K562 (cell line): Measurements from ENCODE around the gene EVI5. TPM values are rescaled to one million over a fixed set of nuclear protein-coding genes. Genes with fewer than 3 reads are reported as not detected.

Experiments used
- GTF2A2 ChIP-seq: IDR thresholded peaks from 2 replicates; pipeline ENCODE4 v1.6.1; 2016; ENCODE audit warnings: mild to moderate bottlenecking, missing genetic modification characterization, missing compliant biosample characterization
- MCM2 ChIP-seq: fragments of 450-650 bp; IDR thresholded peaks from 2 replicates; pipeline ENCODE4 v1.6.1; 2017; ENCODE audit warnings: low read depth, mild to moderate bottlenecking
- NELFE ChIP-seq: IDR thresholded peaks from 2 replicates; pipeline ENCODE4 v1.6.1; 2011; ENCODE audit warnings: mild to moderate bottlenecking; ENCODE audit not compliant: insufficient read depth, insufficient read length
- NFRKB ChIP-seq: fragments of 450-650 bp; IDR thresholded peaks from 2 replicates; pipeline ENCODE4 v1.6.1; 2016; ENCODE audit warnings: low read depth
- TCF7L2 ChIP-seq: fragments of 150-350 bp; IDR thresholded peaks from 2 replicates; pipeline ENCODE4 v1.6.1; 2016; ENCODE audit warnings: low read depth, mild to moderate bottlenecking, low read length, moderate library complexity
- TEAD1 ChIP-seq, 2 experiments: fragments of 450-650 bp in 1 of 2; sonication (generic) in 1 of 2; formaldehyde crosslinking; IDR thresholded peaks; 2 replicates each; pipeline versions ENCODE4 v1.4.0 to v1.8.0; 2020 to 2022; ENCODE audit warnings: mild to moderate bottlenecking in 2 of 2, missing genetic modification reagents in 1 of 2
- ZBED1 ChIP-seq: IDR thresholded peaks from 2 replicates; pipeline ENCODE4 v1.6.1; 2014
- ZNF140 ChIP-seq: fragments of 250-450 bp; sonication (Bioruptor Pico); IDR thresholded peaks from 2 replicates; pipeline ENCODE4 v1.8.0; 2021; ENCODE audit warnings: moderate library complexity, mild to moderate bottlenecking, inconsistent platforms
- ZNF398 ChIP-seq: fragments of 250-450 bp; sonication (Bioruptor Pico); IDR thresholded peaks from 2 replicates; pipeline ENCODE4 v1.8.0; 2021; ENCODE audit warnings: moderate library complexity, mild to moderate bottlenecking, inconsistent platforms
- ZNF79 ChIP-seq: fragments of 250-450 bp; sonication (Bioruptor Pico); IDR thresholded peaks from 2 replicates; pipeline ENCODE4 v1.4.0; 2020; ENCODE audit warnings: low read depth, mild to moderate bottlenecking, moderate library complexity
- polyA plus RNA-seq, 8 experiments: library from polyadenylated mRNA; depleted of rRNA in 4 of 8; stranded (reverse) in 5 of 8; unstranded in 3 of 8; fragments of >200 nt; fragmentation: Nextera tagmentation in 2 of 8; fragmentation: Illumina TruSeq in 1 of 8; extraction: Ambion mirVana in 2 of 8; extraction: Trizol in 1 of 8; gene quantifications; 2 replicates each; pipeline versions ENCODE4 v1.2.1 to v1.2.3, GENCODE V29; 2011 to 2014; ENCODE audit warnings: inconsistent platforms in 1 of 8, missing spikeins in 1 of 8
- total RNA-seq, 7 experiments: library from RNA; depleted of rRNA in 6 of 7; stranded (reverse); fragments of >200 nt in 6 of 7; fragmentation: Illumina TruSeq in 2 of 7; extraction: Trizol in 2 of 7; gene quantifications; 2 replicates each; pipeline versions ENCODE4 v1.2.1 to v1.2.3, GENCODE V29; 2011 to 2021; ENCODE audit warnings: low replicate concordance in 1 of 7
- TF ChIP-seq, protein P1 (sequence below): sonication (generic); formaldehyde crosslinking; IDR thresholded peaks from 2 replicates; pipeline ENCODE4 v1.8.0; 2023; ENCODE audit warnings: mild to moderate bottlenecking, missing genetic modification reagents
- TF ChIP-seq, protein P2 (sequence below): fragments of 250-450 bp; sonication (Bioruptor Pico); IDR thresholded peaks from 2 replicates; pipeline ENCODE4 v1.5.1; 2021; ENCODE audit warnings: mild to moderate bottlenecking
- TF ChIP-seq, protein P3 (sequence below), 2 experiments: fragments of 450-650 bp; IDR thresholded peaks; 2 replicates each; pipeline ENCODE4 v1.6.1; 2016
- TF ChIP-seq, protein P4 (sequence below): fragments of 250-450 bp; sonication (Bioruptor Pico); IDR thresholded peaks from 2 replicates; pipeline ENCODE4 v1.4.0; 2020; ENCODE audit warnings: mild to moderate bottlenecking, moderate library complexity

The EVI5 gene
- total and polyA plus RNA-seq, 9 of the 15 experiments (the other 6 are each of a cell fraction or from before 2014, with no cell fraction given): 1.7 to 50.1 (median 13.7) TPM

DNA sequence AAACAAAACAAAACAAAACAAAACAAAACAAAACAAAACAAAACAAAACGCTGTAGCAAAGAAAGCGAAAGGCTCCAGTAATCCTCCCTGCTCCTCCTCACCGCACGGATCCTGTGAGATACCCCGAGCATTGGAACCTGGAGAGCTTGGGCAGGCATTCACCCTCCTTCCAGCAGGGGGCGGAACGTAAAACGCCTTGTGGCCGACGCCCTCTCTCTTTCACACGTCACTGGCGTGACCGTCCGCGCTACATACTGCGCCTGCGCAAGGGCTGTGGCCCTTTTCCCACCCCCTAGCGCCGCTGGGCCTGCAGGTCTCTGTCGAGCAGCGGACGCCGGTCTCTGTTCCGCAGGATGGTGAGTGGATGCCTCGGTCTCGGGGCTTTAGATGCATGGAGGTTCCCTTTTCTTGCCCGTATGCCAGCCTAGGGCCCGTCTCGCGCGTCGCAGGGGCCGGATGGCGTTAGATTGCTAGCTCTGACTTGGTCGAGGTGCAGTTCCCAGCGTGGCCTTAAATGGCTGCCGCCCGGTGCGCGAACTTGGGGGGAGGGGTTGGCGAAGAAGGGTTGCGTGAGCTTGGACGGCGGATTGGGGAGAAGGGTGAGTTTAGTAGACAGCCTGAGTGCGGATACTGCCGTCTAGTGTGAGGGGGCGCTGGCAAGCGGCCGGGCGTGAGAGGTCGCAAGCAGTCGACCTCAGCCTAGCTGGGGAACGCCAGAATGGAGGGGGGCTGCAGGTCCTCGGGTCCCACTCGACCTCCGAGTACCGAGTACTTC is 47.0 kb upstream of the EVI5 start, which contains the start of gene RPL5 (continued):
- TF ChIP-seq, protein P1, sequence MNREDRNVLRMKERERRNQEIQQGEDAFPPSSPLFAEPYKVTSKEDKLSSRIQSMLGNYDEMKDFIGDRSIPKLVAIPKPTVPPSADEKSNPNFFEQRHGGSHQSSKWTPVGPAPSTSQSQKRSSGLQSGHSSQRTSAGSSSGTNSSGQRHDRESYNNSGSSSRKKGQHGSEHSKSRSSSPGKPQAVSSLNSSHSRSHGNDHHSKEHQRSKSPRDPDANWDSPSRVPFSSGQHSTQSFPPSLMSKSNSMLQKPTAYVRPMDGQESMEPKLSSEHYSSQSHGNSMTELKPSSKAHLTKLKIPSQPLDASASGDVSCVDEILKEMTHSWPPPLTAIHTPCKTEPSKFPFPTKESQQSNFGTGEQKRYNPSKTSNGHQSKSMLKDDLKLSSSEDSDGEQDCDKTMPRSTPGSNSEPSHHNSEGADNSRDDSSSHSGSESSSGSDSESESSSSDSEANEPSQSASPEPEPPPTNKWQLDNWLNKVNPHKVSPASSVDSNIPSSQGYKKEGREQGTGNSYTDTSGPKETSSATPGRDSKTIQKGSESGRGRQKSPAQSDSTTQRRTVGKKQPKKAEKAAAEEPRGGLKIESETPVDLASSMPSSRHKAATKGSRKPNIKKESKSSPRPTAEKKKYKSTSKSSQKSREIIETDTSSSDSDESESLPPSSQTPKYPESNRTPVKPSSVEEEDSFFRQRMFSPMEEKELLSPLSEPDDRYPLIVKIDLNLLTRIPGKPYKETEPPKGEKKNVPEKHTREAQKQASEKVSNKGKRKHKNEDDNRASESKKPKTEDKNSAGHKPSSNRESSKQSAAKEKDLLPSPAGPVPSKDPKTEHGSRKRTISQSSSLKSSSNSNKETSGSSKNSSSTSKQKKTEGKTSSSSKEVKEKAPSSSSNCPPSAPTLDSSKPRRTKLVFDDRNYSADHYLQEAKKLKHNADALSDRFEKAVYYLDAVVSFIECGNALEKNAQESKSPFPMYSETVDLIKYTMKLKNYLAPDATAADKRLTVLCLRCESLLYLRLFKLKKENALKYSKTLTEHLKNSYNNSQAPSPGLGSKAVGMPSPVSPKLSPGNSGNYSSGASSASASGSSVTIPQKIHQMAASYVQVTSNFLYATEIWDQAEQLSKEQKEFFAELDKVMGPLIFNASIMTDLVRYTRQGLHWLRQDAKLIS (CRISPR knock-in tag): peak; percentile 99
- TF ChIP-seq NFRKB: peak; percentile 99
- TF ChIP-seq, protein P2, sequence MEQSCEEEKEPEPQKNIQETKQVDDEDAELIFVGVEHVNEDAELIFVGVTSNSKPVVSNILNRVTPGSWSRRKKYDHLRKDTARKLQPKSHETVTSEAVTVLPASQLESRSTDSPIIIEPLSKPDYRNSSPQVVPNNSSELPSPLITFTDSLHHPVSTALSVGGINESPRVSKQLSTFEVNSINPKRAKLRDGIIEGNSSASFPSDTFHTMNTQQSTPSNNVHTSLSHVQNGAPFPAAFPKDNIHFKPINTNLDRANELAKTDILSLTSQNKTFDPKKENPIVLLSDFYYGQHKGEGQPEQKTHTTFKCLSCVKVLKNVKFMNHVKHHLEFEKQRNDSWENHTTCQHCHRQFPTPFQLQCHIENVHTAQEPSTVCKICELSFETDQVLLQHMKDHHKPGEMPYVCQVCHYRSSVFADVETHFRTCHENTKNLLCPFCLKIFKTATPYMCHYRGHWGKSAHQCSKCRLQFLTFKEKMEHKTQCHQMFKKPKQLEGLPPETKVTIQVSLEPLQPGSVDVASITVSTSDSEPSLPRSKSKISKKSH (CRISPR knock-in tag): no peak
- no peak for TF ChIP-seq NELFE
- TF ChIP-seq MCM2: no peak
- TF ChIP-seq, protein P3, sequence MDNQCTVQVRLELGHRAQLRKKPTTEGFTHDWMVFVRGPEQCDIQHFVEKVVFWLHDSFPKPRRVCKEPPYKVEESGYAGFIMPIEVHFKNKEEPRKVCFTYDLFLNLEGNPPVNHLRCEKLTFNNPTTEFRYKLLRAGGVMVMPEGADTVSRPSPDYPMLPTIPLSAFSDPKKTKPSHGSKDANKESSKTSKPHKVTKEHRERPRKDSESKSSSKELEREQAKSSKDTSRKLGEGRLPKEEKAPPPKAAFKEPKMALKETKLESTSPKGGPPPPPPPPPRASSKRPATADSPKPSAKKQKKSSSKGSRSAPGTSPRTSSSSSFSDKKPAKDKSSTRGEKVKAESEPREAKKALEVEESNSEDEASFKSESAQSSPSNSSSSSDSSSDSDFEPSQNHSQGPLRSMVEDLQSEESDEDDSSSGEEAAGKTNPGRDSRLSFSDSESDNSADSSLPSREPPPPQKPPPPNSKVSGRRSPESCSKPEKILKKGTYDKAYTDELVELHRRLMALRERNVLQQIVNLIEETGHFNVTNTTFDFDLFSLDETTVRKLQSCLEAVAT (IDR thresholded peaks at IDR 0.05): peak; percentile 60 to 91; a peak in 3 of 4 replicates
- no peak for TF ChIP-seq TCF7L2
- peak; percentile 87 for TF ChIP-seq GTF2A2 (tag)
- no peak for TF ChIP-seq ZNF140 (CRISPR knock-in tag)
- TF ChIP-seq ZNF79 (CRISPR knock-in tag): no peak
- peak; percentile 18 for TF ChIP-seq ZBED1
- TF ChIP-seq, protein P4, sequence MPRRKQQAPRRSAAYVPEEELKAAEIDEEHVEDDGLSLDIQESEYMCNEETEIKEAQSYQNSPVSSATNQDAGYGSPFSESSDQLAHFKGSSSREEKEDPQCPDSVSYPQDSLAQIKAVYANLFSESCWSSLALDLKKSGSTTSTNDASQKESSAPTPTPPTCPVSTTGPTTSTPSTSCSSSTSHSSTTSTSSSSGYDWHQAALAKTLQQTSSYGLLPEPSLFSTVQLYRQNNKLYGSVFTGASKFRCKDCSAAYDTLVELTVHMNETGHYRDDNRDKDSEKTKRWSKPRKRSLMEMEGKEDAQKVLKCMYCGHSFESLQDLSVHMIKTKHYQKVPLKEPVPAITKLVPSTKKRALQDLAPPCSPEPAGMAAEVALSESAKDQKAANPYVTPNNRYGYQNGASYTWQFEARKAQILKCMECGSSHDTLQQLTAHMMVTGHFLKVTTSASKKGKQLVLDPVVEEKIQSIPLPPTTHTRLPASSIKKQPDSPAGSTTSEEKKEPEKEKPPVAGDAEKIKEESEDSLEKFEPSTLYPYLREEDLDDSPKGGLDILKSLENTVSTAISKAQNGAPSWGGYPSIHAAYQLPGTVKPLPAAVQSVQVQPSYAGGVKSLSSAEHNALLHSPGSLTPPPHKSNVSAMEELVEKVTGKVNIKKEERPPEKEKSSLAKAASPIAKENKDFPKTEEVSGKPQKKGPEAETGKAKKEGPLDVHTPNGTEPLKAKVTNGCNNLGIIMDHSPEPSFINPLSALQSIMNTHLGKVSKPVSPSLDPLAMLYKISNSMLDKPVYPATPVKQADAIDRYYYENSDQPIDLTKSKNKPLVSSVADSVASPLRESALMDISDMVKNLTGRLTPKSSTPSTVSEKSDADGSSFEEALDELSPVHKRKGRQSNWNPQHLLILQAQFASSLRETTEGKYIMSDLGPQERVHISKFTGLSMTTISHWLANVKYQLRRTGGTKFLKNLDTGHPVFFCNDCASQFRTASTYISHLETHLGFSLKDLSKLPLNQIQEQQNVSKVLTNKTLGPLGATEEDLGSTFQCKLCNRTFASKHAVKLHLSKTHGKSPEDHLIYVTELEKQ: no peak
- no peak for TF ChIP-seq ZNF398 (CRISPR knock-in tag)
- TF ChIP-seq TEAD1 (CRISPR knock-in tag; IDR thresholded peaks at IDR 0.05): peak; percentile 62 to 96; a peak in 3 of 4 replicates
